Right lobe of liver (tissue), 6 donors: ENCODE data around the gene IL36G. TPM values are rescaled to one million over a fixed set of nuclear protein-coding genes. Genes with fewer than 3 reads are reported as not detected.

Source experiments
- ATAC-seq, 4 donors: fragments of 200-7000 bp; cut with Tn5 transposase; one replicate each; pipeline ENCODE4 v1.9.1; 2020; ENCODE audit warnings: mild to moderate bottlenecking in 4 of 4, moderate library complexity in 4 of 4
- DNase-seq, 3 donors: peaks; one replicate each; pipeline ENCODE4 v3.0.0-alpha.2; 2020
- H3K27ac ChIP-seq, 3 donors: fragments of 200-600 bp; one replicate each; pipeline ENCODE4 v1.8.0; 2022
- H3K27me3 ChIP-seq, 2 donors: fragments of 200-600 bp; one replicate each; pipeline ENCODE4 v1.8.0; 2022
- H3K36me3 ChIP-seq, 4 donors: fragments of 200-600 bp; sonication (generic) in 1 of 4; one replicate each; pipeline versions ENCODE4 v1.5.1 to v1.8.0; 2017 to 2022; ENCODE audit warnings: control low read depth in 1 of 4
- H3K4me1 ChIP-seq, 4 donors: fragments of 200-600 bp; sonication (generic) in 1 of 4; one replicate each; pipeline versions ENCODE4 v1.5.1 to v1.8.0; 2017 to 2022; ENCODE audit warnings: control low read depth in 1 of 4
- H3K4me3 ChIP-seq, 3 donors: fragments of 200-600 bp; one replicate each; pipeline ENCODE4 v1.8.0; 2022
- H3K9me3 ChIP-seq, 4 donors: fragments of 200-600 bp; sonication (generic) in 1 of 4; one replicate each; pipeline versions ENCODE4 v1.5.1 to v1.8.0; 2017 to 2022; ENCODE audit warnings: control low read depth in 1 of 4
- CTCF ChIP-seq, 4 donors: fragments of 200-600 bp in 3 of 4; fragments of 450-650 bp in 1 of 4; IDR thresholded peaks; one replicate each; pipeline versions ENCODE4 v1.5.1 to v1.8.0; 2016 to 2022; ENCODE audit warnings: antibody characterized with exemption in 4 of 4, mild to moderate bottlenecking in 2 of 4
- POLR2A ChIP-seq: fragments of 450-650 bp; IDR thresholded peaks from one replicate; pipeline ENCODE4 v1.6.1; 2017; ENCODE audit warnings: antibody characterized with exemption, mild to moderate bottlenecking
- WGBS: methylation state at CpG from one replicate; pipeline ENCODE4 v1.1.6; 2018; ENCODE audit warnings: low coverage, low lambda C conversion rate; ENCODE audit not compliant: insufficient coverage; ENCODE audit errors: missing lambda C conversion rate; 5-methylcytosine and 5-hydroxymethylcytosine counted together
- intact Hi-C, 2 donors: fragments of 100-400 bp; cut with DNase I; formaldehyde crosslinking; loops; one replicate each; pipeline versions ENCODE4 v1.11.2 to v1.14.1; 2022
- total RNA-seq, 6 experiments: library from RNA; depleted of rRNA in 2 of 6; stranded (reverse); fragments of >200 nt in 2 of 6; fragmentation: NEBNext Ultra II Directional in 3 of 6; extraction: Animal tissue kit (Norgen Biotek cat#: 25700) in 3 of 6; gene quantifications; one replicate each; pipeline versions ENCODE4 v1.1.0 to v1.2.4, GENCODE V29; 2016 to 2023
- donor health status: DM: no; HTN: yes; CAD: no.
- donor health status: DM: no; HTN: no; CAD: no.
- donor health status: DM: no; HTN: no; CAD: no.
- donor health status: DM: no; HTN: yes; CAD: no.
- donor health status: DM: no; HTN: yes; CAD: no.

Gene IL36G
- total RNA-seq, 6 experiments from 2014 or later, result not detected

- no peak overlapping the region for H3K4me3 ChIP-seq
- ATAC-seq (no peak), DNase-seq (no peak)
- H3K9me3 ChIP-seq, result no peaks in the 10 kb centered on the region
- H3K27me3 ChIP-seq, result no peaks in the 10 kb centered on the region
- intact Hi-C loops, result no loop called here
- WGBS, result 59% methylated on average over 3 of the region's 3 CpGs
- H3K27ac ChIP-seq, result no peak overlapping the region
- TF ChIP-seq CTCF (IDR thresholded peaks at IDR 0.05), result no peak
- no peak for TF ChIP-seq POLR2A
- H3K4me1 ChIP-seq, result no peaks in the 10 kb centered on the region
- H3K36me3 ChIP-seq, result no peaks in the 10 kb centered on the region
These were observed 15.3 kb upstream of the IL36G start for GRCh38 chr2:112962308-112963175.

- intact Hi-C loops, result no loop called here
- TF ChIP-seq CTCF (IDR thresholded peaks at IDR 0.05) (no peak), POLR2A (no peak)
These were observed 10.8 kb upstream of the IL36G start for GRCh38 chr2:112967023-112967422.

GRCh38 chr2:112972423-112973086 is 5.3 kb upstream of the IL36G start:
- DNase-seq, result no peak
- intact Hi-C loops, result no loop called here
- Histone ChIP-seq H3K4me3 (no peak overlapping the region), H3K36me3 (no peaks in the 10 kb centered on the region), H3K27me3 (no peaks in the 10 kb centered on the region), H3K4me1 (no peaks in the 10 kb centered on the region), H3K27ac (no peak overlapping the region), H3K9me3 (no peaks in the 10 kb centered on the region)
- 100% methylated on average over 2 of the region's 5 CpGs for WGBS
- ATAC-seq, result no peak
- TF ChIP-seq POLR2A (no peak), CTCF (IDR thresholded peaks at IDR 0.05) (no peak)

More at GRCh38 chr2:112967023-112967422, 10.8 kb upstream of the IL36G start:
- Histone ChIP-seq H3K27me3 (no peaks in the 10 kb centered on the region), H3K9me3 (no peaks in the 10 kb centered on the region), H3K36me3 (no peaks in the 10 kb centered on the region), H3K4me3 (no peak overlapping the region), H3K4me1 (no peaks in the 10 kb centered on the region), H3K27ac (no peak overlapping the region)
- DNase-seq (no peak), ATAC-seq (peak in 3 of 4 donors; percentile 62 to 86 (median 79))
- WGBS, result 68% methylated on average over 2 of the region's 2 CpGs

- 33% methylated on average over 2 of the region's 2 CpGs for WGBS
- Histone ChIP-seq H3K9me3 (no peaks in the 10 kb centered on the region), H3K27me3 (no peaks in the 10 kb centered on the region), H3K4me3 (no peak overlapping the region), H3K4me1 (no peaks in the 10 kb centered on the region), H3K27ac (no peak overlapping the region), H3K36me3 (no peaks in the 10 kb centered on the region)
- DNase-seq, result no peak
- no peak for TF ChIP-seq CTCF (IDR thresholded peaks at IDR 0.05)
- no peak for TF ChIP-seq POLR2A
- intact Hi-C loops, result no loop called here
- ATAC-seq, result no peak
These were observed 4.7 kb upstream of the IL36G start for GRCh38 chr2:112973156-112973555.
